Articular chondrocyte of knee joint (primary cell): Measurements from ENCODE around the gene PCDHA2. TPM values are rescaled to one million over a fixed set of nuclear protein-coding genes. Genes with fewer than 3 reads are reported as not detected.

Experiments used
- total RNA-seq: library from RNA; depleted of rRNA; stranded (reverse); fragments of >200 nt; gene quantifications from 2 replicates; pipeline ENCODE4 v1.2.3, GENCODE V29; 2012

The PCDHA2 gene
- total RNA-seq: under 0.01 TPM in 1 of 2 replicates, not detected in the other

GRCh38 chr5:140794595-140795258 lies at the start of gene PCDHA2:
PCDHA2 (plus strand) TSS chr5:140794852.

GRCh38 chr5:140785905-140786686 lies 8.6 kb upstream of the PCDHA2 start, which contains the start of gene PCDHA1:
PCDHA1 (plus strand) TSS chr5:140786140.

GRCh38 chr5:140800816-140801493 lies 6.3 kb downstream of the PCDHA2 start, which contains the start of gene PCDHA3:
PCDHA3 (plus strand) TSS chr5:140801057.

GRCh38 chr5:140806834-140807775 lies 12.5 kb downstream of the PCDHA2 start, which contains the start of gene PCDHA4:
PCDHA4 (plus strand) TSS chr5:140807068.

GRCh38 chr5:140821375-140822280 lies 27.0 kb downstream of the PCDHA2 start, which contains the start of gene PCDHA5:
PCDHA5 (plus strand) TSS chr5:140821613.

GRCh38 chr5:140827704-140828361 lies 33.2 kb downstream of the PCDHA2 start, which contains the start of gene PCDHA6:
PCDHA6 (plus strand) TSS chr5:140827960; CDS start chr5:140828092, 132 bp downstream.

GRCh38 chr5:140833993-140834392 lies 39.3 kb downstream of the PCDHA2 start, which contains the start of gene PCDHA7:
PCDHA7 (plus strand) TSS chr5:140834269; CDS start chr5:140834384, 115 bp downstream.

GRCh38 chr5:140840978-140841962 lies 46.6 kb downstream of the PCDHA2 start, which contains the start of gene PCDHA8:
PCDHA8 (plus strand) TSS chr5:140841187; CDS start chr5:140841322, 135 bp downstream.

Other genes starting within 250 kb of the PCDHA2 start
- 4.2 and 5.0 TPM in 2 replicates for gene EIF4EBP3, start 247.2 kb upstream of the PCDHA2 start, total RNA-seq
- gene SRA1, start 237.4 kb upstream of the PCDHA2 start, total RNA-seq: 29.1 and 36.3 TPM in 2 replicates
- gene APBB3, start 230.3 kb upstream of the PCDHA2 start, total RNA-seq: 17.4 and 19.2 TPM in 2 replicates
- gene SLC35A4, start 230.0 kb upstream of the PCDHA2 start, total RNA-seq: 20.0 and 20.1 TPM in 2 replicates
- 2.9 and 5.3 TPM in 2 replicates for gene CD14, start 161.7 kb upstream of the PCDHA2 start, total RNA-seq
- gene TMCO6, start 155.4 kb upstream of the PCDHA2 start, total RNA-seq: 7.7 and 26.5 TPM in 2 replicates
- 22.9 and 29.6 TPM in 2 replicates for gene NDUFA2, start 147.2 kb upstream of the PCDHA2 start, total RNA-seq
- gene IK, start 147.0 kb upstream of the PCDHA2 start, total RNA-seq: 98.9 and 99.1 TPM in 2 replicates
- 21.5 and 24.4 TPM in 2 replicates for gene WDR55, start 129.9 kb upstream of the PCDHA2 start, total RNA-seq
- gene DND1, start 121.3 kb upstream of the PCDHA2 start, total RNA-seq: 0.11 and 0.13 TPM in 2 replicates
- 47.3 and 49.1 TPM in 2 replicates for gene HARS1, start 103.5 kb upstream of the PCDHA2 start, total RNA-seq
- 24.4 and 28.6 TPM in 2 replicates for gene HARS2, start 103.4 kb upstream of the PCDHA2 start, total RNA-seq
- 43.1 and 52.0 TPM in 2 replicates for gene ZMAT2, start 94.4 kb upstream of the PCDHA2 start, total RNA-seq
- gene PCDHA1, start 8.7 kb upstream of the PCDHA2 start, total RNA-seq: under 0.01 and 0.11 TPM in 2 replicates
- 0.11 and 0.26 TPM in 2 replicates for gene PCDHA3, start 6.2 kb downstream of the PCDHA2 start, total RNA-seq
- 0.26 and 0.32 TPM in 2 replicates for gene PCDHA4, start 12.2 kb downstream of the PCDHA2 start, total RNA-seq
- gene PCDHA5, start 26.8 kb downstream of the PCDHA2 start, total RNA-seq: under 0.01 and 0.13 TPM in 2 replicates
- gene PCDHA6, start 33.1 kb downstream of the PCDHA2 start, total RNA-seq: 0.32 and 0.52 TPM in 2 replicates
- gene PCDHA7, start 39.4 kb downstream of the PCDHA2 start, total RNA-seq: 0.13 and 0.22 TPM in 2 replicates
- 0.11 and 0.13 TPM in 2 replicates for gene PCDHA8, start 46.3 kb downstream of the PCDHA2 start, total RNA-seq
- 0.11 and 0.26 TPM in 2 replicates for gene PCDHA9, start 53.5 kb downstream of the PCDHA2 start, total RNA-seq
- gene PCDHA10, start 61.0 kb downstream of the PCDHA2 start, total RNA-seq: 0.13 and 0.54 TPM in 2 replicates
- gene PCDHA11, start 74.1 kb downstream of the PCDHA2 start, total RNA-seq: 0.11 and 0.13 TPM in 2 replicates
- gene PCDHA12, start 80.5 kb downstream of the PCDHA2 start, total RNA-seq: 0.13 TPM in 1 of 2 replicates, not detected in the other
- 0.11 and 0.13 TPM in 2 replicates for gene PCDHA13, start 87.3 kb downstream of the PCDHA2 start, total RNA-seq
- under 0.01 and 0.13 TPM in 2 replicates for gene PCDHAC1, start 131.4 kb downstream of the PCDHA2 start, total RNA-seq
- gene PCDHAC2, start 171.6 kb downstream of the PCDHA2 start, total RNA-seq: 0.13 and 0.22 TPM in 2 replicates